SK-N-SH (cell line): ENCODE measurements around the gene BEST2.

Source experiments
- CHD2 ChIP-seq: fragments of 150-350 bp; IDR thresholded peaks from 2 replicates; pipeline ENCODE4 v1.6.1; 2018; ENCODE audit warnings: low read length; ENCODE audit not compliant: partially characterized antibody
- EP300 ChIP-seq, 2 experiments: IDR thresholded peaks; 2 replicates each; pipeline versions ENCODE4 v1.4.0 to v1.6.1; 2012; ENCODE audit warnings: borderline replicate concordance in 1 of 2, low read depth in 1 of 2, low read length in 1 of 2
- MXI1 ChIP-seq: IDR thresholded peaks from 2 replicates; pipeline ENCODE4 v1.6.1; 2012; ENCODE audit warnings: mild to moderate bottlenecking, low read depth, low read length, improper control_type of control experiment
- POLR2AphosphoS5 ChIP-seq: IDR thresholded peaks from 2 replicates; pipeline ENCODE4 v1.6.1; 2012; ENCODE audit warnings: low read depth, low read length
- RFX5 ChIP-seq: IDR thresholded peaks from 2 replicates; pipeline ENCODE4 v1.6.1; 2012; ENCODE audit warnings: mild to moderate bottlenecking, improper control_type of control experiment, low read length
- SIN3A ChIP-seq: IDR thresholded peaks from 2 replicates; pipeline ENCODE4 v1.6.1; 2012; ENCODE audit warnings: low read depth, mild to moderate bottlenecking, low read length, moderate library complexity, borderline replicate concordance
- TAF1 ChIP-seq: IDR thresholded peaks from 2 replicates; pipeline ENCODE4 v1.6.1; 2012; ENCODE audit warnings: low read depth, mild to moderate bottlenecking, low read length, moderate library complexity, borderline replicate concordance
- TCF12 ChIP-seq: IDR thresholded peaks from 2 replicates; pipeline ENCODE4 v1.4.0; 2012
- TEAD4 ChIP-seq: IDR thresholded peaks from 2 replicates; pipeline ENCODE4 v1.4.0; 2012; ENCODE audit warnings: mild to moderate bottlenecking, borderline replicate concordance; ENCODE audit not compliant: insufficient read depth
- YY1 ChIP-seq: IDR thresholded peaks from 2 replicates; pipeline ENCODE4 v1.4.0; 2012; ENCODE audit warnings: low read depth, mild to moderate bottlenecking
- TF ChIP-seq, protein P1 (sequence below): fragments of 200-600 bp; sonication (generic); IDR thresholded peaks from 2 replicates; pipeline ENCODE4 v1.6.1; 2017; ENCODE audit warnings: antibody characterized with exemption, mild to moderate bottlenecking, moderate library complexity
- TF ChIP-seq, protein P2 (sequence below): IDR thresholded peaks from 2 replicates; pipeline ENCODE4 v1.4.0; 2012; ENCODE audit warnings: low read depth
- TF ChIP-seq, protein P3 (sequence below): IDR thresholded peaks from 2 replicates; pipeline ENCODE4 v1.6.1; 2012; ENCODE audit warnings: mild to moderate bottlenecking, low read depth, low read length, moderate library complexity

DNA sequence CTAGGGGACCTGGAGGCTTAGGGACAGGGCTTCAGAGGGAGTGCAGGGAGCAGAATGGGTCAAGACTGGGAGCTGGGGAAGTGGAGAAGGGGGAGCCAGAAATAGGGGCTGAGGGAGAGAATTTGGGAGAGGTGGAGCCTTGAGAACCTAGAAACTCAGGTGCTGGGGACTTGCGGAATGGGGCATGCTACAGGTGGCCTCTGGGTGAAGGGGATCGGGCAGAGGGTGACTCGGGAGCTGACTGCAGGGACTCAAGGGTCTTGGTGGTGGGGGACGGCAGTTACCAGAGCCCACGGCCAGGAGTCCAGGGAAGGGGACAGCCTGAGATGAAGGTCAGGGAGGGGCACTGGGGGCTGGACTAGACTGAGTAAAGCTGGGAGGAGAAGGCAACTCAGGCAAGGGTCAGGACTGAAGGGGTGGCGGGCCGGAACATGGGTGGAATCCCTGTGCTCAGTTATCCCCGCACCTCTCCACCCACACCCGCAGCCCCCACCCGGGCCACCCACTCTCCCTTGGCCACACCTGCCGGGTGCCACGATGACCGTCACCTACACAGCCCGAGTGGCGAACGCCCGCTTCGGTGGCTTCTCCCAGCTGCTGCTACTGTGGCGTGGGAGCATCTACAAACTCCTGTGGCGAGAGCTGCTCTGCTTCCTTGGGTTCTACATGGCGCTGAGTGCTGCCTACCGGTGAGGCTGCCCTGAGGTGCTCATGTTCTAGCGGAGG is 628 bp downstream of the BEST2 start:
- TF ChIP-seq POLR2AphosphoS5 (no peak), TCF12 (no peak), YY1 (no peak), SIN3A (no peak), TAF1 (no peak), MXI1 (no peak), TEAD4 (no peak), CHD2 (no peak), RFX5 (no peak), EP300 (IDR thresholded peaks at IDR 0.05; ENCODE audit: borderline replicate concordance in 1 of 2, low read depth in 1 of 2, low read length in 1 of 2) (no peak)
- TF ChIP-seq, protein P1, sequence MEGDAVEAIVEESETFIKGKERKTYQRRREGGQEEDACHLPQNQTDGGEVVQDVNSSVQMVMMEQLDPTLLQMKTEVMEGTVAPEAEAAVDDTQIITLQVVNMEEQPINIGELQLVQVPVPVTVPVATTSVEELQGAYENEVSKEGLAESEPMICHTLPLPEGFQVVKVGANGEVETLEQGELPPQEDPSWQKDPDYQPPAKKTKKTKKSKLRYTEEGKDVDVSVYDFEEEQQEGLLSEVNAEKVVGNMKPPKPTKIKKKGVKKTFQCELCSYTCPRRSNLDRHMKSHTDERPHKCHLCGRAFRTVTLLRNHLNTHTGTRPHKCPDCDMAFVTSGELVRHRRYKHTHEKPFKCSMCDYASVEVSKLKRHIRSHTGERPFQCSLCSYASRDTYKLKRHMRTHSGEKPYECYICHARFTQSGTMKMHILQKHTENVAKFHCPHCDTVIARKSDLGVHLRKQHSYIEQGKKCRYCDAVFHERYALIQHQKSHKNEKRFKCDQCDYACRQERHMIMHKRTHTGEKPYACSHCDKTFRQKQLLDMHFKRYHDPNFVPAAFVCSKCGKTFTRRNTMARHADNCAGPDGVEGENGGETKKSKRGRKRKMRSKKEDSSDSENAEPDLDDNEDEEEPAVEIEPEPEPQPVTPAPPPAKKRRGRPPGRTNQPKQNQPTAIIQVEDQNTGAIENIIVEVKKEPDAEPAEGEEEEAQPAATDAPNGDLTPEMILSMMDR: no peak
- TF ChIP-seq, protein P2, sequence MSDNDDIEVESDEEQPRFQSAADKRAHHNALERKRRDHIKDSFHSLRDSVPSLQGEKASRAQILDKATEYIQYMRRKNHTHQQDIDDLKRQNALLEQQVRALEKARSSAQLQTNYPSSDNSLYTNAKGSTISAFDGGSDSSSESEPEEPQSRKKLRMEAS: no peak
- TF ChIP-seq, protein P3, sequence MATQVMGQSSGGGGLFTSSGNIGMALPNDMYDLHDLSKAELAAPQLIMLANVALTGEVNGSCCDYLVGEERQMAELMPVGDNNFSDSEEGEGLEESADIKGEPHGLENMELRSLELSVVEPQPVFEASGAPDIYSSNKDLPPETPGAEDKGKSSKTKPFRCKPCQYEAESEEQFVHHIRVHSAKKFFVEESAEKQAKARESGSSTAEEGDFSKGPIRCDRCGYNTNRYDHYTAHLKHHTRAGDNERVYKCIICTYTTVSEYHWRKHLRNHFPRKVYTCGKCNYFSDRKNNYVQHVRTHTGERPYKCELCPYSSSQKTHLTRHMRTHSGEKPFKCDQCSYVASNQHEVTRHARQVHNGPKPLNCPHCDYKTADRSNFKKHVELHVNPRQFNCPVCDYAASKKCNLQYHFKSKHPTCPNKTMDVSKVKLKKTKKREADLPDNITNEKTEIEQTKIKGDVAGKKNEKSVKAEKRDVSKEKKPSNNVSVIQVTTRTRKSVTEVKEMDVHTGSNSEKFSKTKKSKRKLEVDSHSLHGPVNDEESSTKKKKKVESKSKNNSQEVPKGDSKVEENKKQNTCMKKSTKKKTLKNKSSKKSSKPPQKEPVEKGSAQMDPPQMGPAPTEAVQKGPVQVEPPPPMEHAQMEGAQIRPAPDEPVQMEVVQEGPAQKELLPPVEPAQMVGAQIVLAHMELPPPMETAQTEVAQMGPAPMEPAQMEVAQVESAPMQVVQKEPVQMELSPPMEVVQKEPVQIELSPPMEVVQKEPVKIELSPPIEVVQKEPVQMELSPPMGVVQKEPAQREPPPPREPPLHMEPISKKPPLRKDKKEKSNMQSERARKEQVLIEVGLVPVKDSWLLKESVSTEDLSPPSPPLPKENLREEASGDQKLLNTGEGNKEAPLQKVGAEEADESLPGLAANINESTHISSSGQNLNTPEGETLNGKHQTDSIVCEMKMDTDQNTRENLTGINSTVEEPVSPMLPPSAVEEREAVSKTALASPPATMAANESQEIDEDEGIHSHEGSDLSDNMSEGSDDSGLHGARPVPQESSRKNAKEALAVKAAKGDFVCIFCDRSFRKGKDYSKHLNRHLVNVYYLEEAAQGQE: no peak
